Lower lobe of right lung (tissue), 2 donors: ENCODE measurements around the gene LAPTM5. TPM values are rescaled to one million over a fixed set of nuclear protein-coding genes. Genes with fewer than 3 reads are reported as not detected.
A peak's percentile ranks its signal among the peaks of the same experiment; 100 is the strongest.

Experiments used
- ATAC-seq, 2 donors: fragments of 200-7000 bp; cut with Tn5 transposase; one replicate each; pipeline ENCODE4 v1.9.1; 2020 to 2022; ENCODE audit warnings: mild to moderate bottlenecking in 2 of 2, moderate library complexity in 2 of 2
- DNase-seq: peaks from one replicate; pipeline ENCODE4 v3.0.0-alpha.2; 2020
- H3K27ac ChIP-seq: fragments of 200-600 bp; one replicate; pipeline ENCODE4 v1.8.0; 2022
- H3K27me3 ChIP-seq: fragments of 200-600 bp; one replicate; pipeline ENCODE4 v1.8.0; 2022; ENCODE audit warnings: low read depth
- H3K36me3 ChIP-seq: fragments of 200-600 bp; one replicate; pipeline ENCODE4 v1.8.0; 2022; ENCODE audit warnings: mild to moderate bottlenecking
- H3K4me1 ChIP-seq: fragments of 200-600 bp; one replicate; pipeline ENCODE4 v1.8.0; 2022
- H3K4me3 ChIP-seq: fragments of 200-600 bp; one replicate; pipeline ENCODE4 v1.8.0; 2022; ENCODE audit warnings: mild to moderate bottlenecking
- H3K9me3 ChIP-seq: fragments of 200-600 bp; one replicate; pipeline ENCODE4 v1.8.0; 2022
- CTCF ChIP-seq: fragments of 200-600 bp; IDR thresholded peaks from one replicate; pipeline ENCODE4 v1.8.0; 2022; ENCODE audit warnings: antibody characterized with exemption, mild to moderate bottlenecking
- intact Hi-C: fragments of 100-400 bp; cut with DNase I; formaldehyde crosslinking; loops from one replicate; pipeline ENCODE4 v1.11.0; 2022
- total RNA-seq: library from RNA; stranded (reverse); fragmentation: NEBNext Ultra II Directional; extraction: Animal tissue kit (Norgen Biotek cat#: 25700); gene quantifications from one replicate; pipeline ENCODE4 v1.2.1, GENCODE V29; 2021
- donor health status: DM: no; HTN: yes; CAD: no; lungs with severe emphysema.

The LAPTM5 gene
- total RNA-seq, 1 donor from 2014 or later, result 544 TPM

- no peaks in the 10 kb centered on the region for H3K27me3 ChIP-seq
- H3K4me3 ChIP-seq, result no peak overlapping the region
- intact Hi-C loops, result loop anchor here (10.0 kb wide), 1 partner anchor 52 kb away; the partner anchor contains the start of gene MATN1
- no peak for TF ChIP-seq CTCF
- ATAC-seq (no peak), DNase-seq (peak; percentile 39)
- peaks cover 7% of the 10 kb centered on the region for H3K4me1 ChIP-seq
- no peak overlapping the region for H3K27ac ChIP-seq
- no peaks in the 10 kb centered on the region for H3K9me3 ChIP-seq
- H3K36me3 ChIP-seq, result no peaks in the 10 kb centered on the region
Observed at GRCh38 chr1:30776097-30777059, 18.8 kb upstream of the LAPTM5 start.

GRCh38 chr1:30775433-30775975 is 17.9 kb upstream of the LAPTM5 start:
- TF ChIP-seq CTCF, result no peak
- ATAC-seq, result no peak
- Histone ChIP-seq H3K27me3 (no peaks in the 10 kb centered on the region), H3K9me3 (no peaks in the 10 kb centered on the region), H3K4me3 (no peak overlapping the region), H3K4me1 (peaks cover 7% of the 10 kb centered on the region), H3K27ac (no peak overlapping the region), H3K36me3 (no peaks in the 10 kb centered on the region)
- DNase-seq, result peak; percentile 32
- intact Hi-C loops, result loop anchor here (10.0 kb wide), 1 partner anchor 51 kb away; the partner anchor contains the start of gene MATN1

GRCh38 chr1:30774550-30775432 is 17.2 kb upstream of the LAPTM5 start:
- no peak overlapping the region for H3K27ac ChIP-seq
- no peaks in the 10 kb centered on the region for H3K36me3 ChIP-seq
- TF ChIP-seq CTCF, result no peak
- H3K27me3 ChIP-seq, result no peaks in the 10 kb centered on the region
- no peak overlapping the region for H3K4me3 ChIP-seq
- DNase-seq (peak; percentile 44), ATAC-seq (no peak)
- intact Hi-C loops, result loop anchor here (10.0 kb wide), 1 partner anchor 50 kb away; the partner anchor contains the start of gene MATN1
- no peaks in the 10 kb centered on the region for H3K9me3 ChIP-seq
- peaks cover 5% of the 10 kb centered on the region for H3K4me1 ChIP-seq

GRCh38 chr1:30773722-30774358 is 16.3 kb upstream of the LAPTM5 start:
- intact Hi-C loops, result loop anchor here (10.0 kb wide), 1 partner anchor 49 kb away; the partner anchor contains the start of gene MATN1
- Histone ChIP-seq H3K36me3 (no peaks in the 10 kb centered on the region), H3K4me3 (no peak overlapping the region), H3K9me3 (no peaks in the 10 kb centered on the region), H3K4me1 (no peaks in the 10 kb centered on the region), H3K27me3 (no peaks in the 10 kb centered on the region), H3K27ac (no peak overlapping the region)
- no peak for TF ChIP-seq CTCF
- DNase-seq, result no peak
- no peak for ATAC-seq

GRCh38 chr1:30771005-30771404 is 13.4 kb upstream of the LAPTM5 start:
- H3K4me1 ChIP-seq, result no peaks in the 10 kb centered on the region
- ATAC-seq, result no peak
- intact Hi-C loops, result loop anchor here (10.0 kb wide), 1 partner anchor 46 kb away; the partner anchor contains the start of gene MATN1
- H3K27ac ChIP-seq, result no peak overlapping the region
- no peaks in the 10 kb centered on the region for H3K9me3 ChIP-seq
- H3K36me3 ChIP-seq, result no peaks in the 10 kb centered on the region
- DNase-seq, result no peak
- no peak overlapping the region for H3K4me3 ChIP-seq
- H3K27me3 ChIP-seq, result no peaks in the 10 kb centered on the region
- TF ChIP-seq CTCF, result no peak
